ENCODE results near the gene LEUTX. TPM values are rescaled to one million over a fixed set of nuclear protein-coding genes. Genes with fewer than 3 reads are reported as not detected.

LEUTX gene
- total RNA-seq, 1 donor from 2014 or later = not detected

DNA sequence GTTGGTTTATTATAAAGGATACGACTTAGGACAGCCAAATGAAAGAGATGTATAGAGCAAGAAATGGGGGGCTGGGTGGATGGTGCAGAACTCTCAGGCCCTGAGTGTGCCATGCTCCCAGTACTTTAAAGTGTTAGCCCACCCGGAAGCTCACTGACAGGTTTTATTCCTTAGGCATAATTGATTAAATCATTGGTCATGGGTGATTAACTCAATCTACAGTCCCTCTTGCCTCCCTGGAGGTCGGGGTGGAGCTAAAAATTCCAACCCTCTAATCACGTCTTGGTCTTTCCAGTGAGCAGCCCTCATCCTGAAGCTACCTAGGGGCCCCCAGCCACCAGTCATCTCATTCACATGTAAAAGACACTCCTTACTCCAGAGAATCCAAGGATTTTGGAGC is 9.9 kb upstream of the LEUTX start:
- DNase-seq = no peak
- ATAC-seq = no peak
- Histone ChIP-seq H3K36me3 (no peaks in the 10 kb centered on the region), H3K27me3 (ENCODE audit: low read depth) (peaks cover 13% of the 10 kb centered on the region), H3K4me3 (no peak overlapping the region), H3K9me3 (no peaks in the 10 kb centered on the region), H3K4me1 (no peaks in the 10 kb centered on the region), H3K27ac (no peak overlapping the region)
- TF ChIP-seq, protein P1, sequence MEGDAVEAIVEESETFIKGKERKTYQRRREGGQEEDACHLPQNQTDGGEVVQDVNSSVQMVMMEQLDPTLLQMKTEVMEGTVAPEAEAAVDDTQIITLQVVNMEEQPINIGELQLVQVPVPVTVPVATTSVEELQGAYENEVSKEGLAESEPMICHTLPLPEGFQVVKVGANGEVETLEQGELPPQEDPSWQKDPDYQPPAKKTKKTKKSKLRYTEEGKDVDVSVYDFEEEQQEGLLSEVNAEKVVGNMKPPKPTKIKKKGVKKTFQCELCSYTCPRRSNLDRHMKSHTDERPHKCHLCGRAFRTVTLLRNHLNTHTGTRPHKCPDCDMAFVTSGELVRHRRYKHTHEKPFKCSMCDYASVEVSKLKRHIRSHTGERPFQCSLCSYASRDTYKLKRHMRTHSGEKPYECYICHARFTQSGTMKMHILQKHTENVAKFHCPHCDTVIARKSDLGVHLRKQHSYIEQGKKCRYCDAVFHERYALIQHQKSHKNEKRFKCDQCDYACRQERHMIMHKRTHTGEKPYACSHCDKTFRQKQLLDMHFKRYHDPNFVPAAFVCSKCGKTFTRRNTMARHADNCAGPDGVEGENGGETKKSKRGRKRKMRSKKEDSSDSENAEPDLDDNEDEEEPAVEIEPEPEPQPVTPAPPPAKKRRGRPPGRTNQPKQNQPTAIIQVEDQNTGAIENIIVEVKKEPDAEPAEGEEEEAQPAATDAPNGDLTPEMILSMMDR (IDR thresholded peaks at IDR 0.05) = no peak
- intact Hi-C loops (cut with DNase I) = no loop called here

DNA sequence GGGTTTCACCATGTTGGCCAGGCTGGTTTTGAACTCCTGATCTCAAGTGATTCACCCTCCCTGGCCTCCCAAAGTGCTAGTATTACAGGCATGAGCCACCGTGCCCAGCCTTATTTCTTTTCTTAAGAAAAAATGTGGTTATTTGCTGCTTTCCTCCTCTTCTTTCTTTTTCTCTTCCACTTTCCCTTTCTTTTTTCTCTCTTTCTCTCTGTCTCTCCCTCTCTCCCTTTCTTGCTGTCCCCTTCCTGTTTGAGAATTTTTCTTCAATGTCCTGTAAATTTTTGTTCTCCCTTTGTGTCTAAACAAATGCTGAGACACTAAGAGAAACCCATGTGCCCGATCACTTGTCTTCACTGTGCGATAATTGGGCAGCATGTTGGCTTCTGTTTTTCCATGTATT is 2.2 kb downstream of the LEUTX start:
- peaks cover 27% of the 10 kb centered on the region for H3K27me3 ChIP-seq (ENCODE audit: low read depth)
- intact Hi-C loops (cut with DNase I) = no loop called here
- TF ChIP-seq, protein P1 (IDR thresholded peaks at IDR 0.05) = no peak
- DNase-seq (no peak), ATAC-seq (no peak)
- H3K9me3 ChIP-seq = no peaks in the 10 kb centered on the region
- H3K4me3 ChIP-seq = no peak overlapping the region
- H3K27ac ChIP-seq = no peak overlapping the region
- no peaks in the 10 kb centered on the region for H3K4me1 ChIP-seq
- no peaks in the 10 kb centered on the region for H3K36me3 ChIP-seq

DNA sequence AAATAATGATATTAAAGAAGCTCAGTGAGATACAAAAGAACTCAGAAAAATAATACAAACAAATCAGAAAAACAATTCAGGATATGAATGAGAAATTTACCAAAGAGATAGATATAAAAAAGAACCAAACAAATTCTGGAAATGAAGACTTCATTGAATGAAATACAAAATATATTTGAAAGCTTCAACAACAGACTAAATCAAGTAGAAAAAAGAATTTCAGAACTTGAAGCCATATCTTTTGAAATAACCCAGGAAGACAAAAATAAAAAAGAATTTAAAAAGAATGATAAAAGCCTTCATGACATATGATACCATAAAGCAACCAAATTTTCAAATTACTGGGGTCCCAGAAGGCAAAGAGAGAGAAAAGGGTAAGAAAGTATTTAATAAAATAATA is 9.6 kb downstream of the LEUTX start:
- Histone ChIP-seq H3K4me1 (peaks cover 5% of the 10 kb centered on the region), H3K9me3 (no peaks in the 10 kb centered on the region), H3K4me3 (no peak overlapping the region), H3K27me3 (ENCODE audit: low read depth) (peaks cover 19% of the 10 kb centered on the region), H3K27ac (no peak overlapping the region), H3K36me3 (no peaks in the 10 kb centered on the region)
- ATAC-seq = no peak
- DNase-seq = no peak
- intact Hi-C loops (cut with DNase I) = no loop called here
- TF ChIP-seq, protein P1 (IDR thresholded peaks at IDR 0.05) = no peak

DNA sequence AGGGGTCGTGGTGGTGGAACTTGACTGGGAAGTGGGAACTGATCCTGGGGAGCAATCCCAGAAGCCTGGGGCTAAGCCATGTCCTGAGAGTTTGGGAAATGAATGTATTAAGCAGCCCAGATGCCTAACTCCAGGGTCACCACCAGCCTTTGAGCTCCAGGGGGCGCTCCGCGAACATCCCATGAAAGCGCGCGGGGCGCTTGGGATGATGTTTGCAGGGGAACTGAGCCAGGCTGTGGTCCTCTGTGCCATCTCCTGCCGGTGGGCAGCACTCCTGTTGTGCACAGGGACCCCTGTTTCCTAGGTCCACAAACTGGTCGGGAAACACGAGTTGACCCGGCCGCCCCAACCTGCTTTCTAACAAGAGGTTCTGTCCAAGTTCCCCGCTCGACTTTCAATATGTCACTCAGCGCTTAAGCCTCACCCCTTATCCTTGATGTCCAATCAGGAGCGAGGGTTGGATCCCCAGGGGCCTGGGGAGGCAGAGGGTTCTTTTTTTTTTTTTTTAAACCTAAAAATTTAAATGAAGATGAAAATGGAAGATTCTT is 14.4 kb downstream of the LEUTX start:
- Histone ChIP-seq H3K4me3 (peak overlapping the region; percentile 60), H3K9me3 (no peaks in the 10 kb centered on the region), H3K4me1 (peaks cover 6% of the 10 kb centered on the region), H3K36me3 (no peaks in the 10 kb centered on the region), H3K27ac (no peak overlapping the region), H3K27me3 (ENCODE audit: low read depth) (no peaks in the 10 kb centered on the region)
- intact Hi-C loops (cut with DNase I) = no loop called here
- TF ChIP-seq, protein P1 (IDR thresholded peaks at IDR 0.05) = peak; percentile 92
- peak; percentile 94 to 98 for ATAC-seq
- DNase-seq = peak; percentile 83

DNA sequence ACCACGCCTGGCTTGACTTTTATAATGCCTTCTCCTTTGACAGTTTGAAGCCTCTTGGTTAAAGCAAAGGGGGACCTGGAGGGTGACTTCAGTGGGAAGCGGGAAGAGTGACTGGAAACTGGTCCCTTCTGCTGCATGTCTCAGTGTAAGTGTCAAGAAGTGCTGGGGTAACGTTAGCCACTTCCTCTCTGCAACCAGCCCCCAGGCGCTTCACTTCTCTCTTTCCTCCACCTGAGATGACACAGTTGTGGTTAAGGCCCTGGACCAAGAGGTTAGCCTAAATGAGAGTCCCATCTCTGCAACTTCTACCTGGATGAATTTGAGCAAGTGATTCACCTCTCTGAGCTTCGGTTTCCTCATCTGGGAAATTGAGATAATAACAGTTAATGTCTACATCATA is 16.3 kb downstream of the LEUTX start:
- TF ChIP-seq, protein P1 (IDR thresholded peaks at IDR 0.05) = no peak
- ATAC-seq = no peak
- no peak overlapping the region for H3K4me3 ChIP-seq
- H3K27me3 ChIP-seq (ENCODE audit: low read depth) = no peaks in the 10 kb centered on the region
- no peak overlapping the region for H3K27ac ChIP-seq
- H3K4me1 ChIP-seq = peaks cover 6% of the 10 kb centered on the region
- DNase-seq = no peak
- intact Hi-C loops (cut with DNase I) = no loop called here
- H3K36me3 ChIP-seq = no peaks in the 10 kb centered on the region
- no peaks in the 10 kb centered on the region for H3K9me3 ChIP-seq

Data from lower lobe of right lung (tissue), 2 donors.